Mesothelial cell of epicardium (in vitro differentiated cells): ENCODE results near the gene PSENEN. TPM values are rescaled to one million over a fixed set of nuclear protein-coding genes. Genes with fewer than 3 reads are reported as not detected.
"Not testable (repeated sequence)": the region's sequence is repeated elsewhere in the genome, so short reads cannot be mapped to it uniquely, and the experiment has no call there.

Source experiments
- DNase-seq, 2 experiments: peaks; one replicate each; pipeline ENCODE4 v3.0.0; 2021; ENCODE audit warnings: low spot score in 2 of 2; ENCODE audit not compliant: unreplicated experiment in 2 of 2
- H3K27ac Mint-ChIP-seq: 2 replicates; pipeline ENCODE4 v1.8.0; 2021; ENCODE audit warnings: mixed read lengths
- H3K27me3 Mint-ChIP-seq: 2 replicates; pipeline ENCODE4 v1.8.0; 2021; ENCODE audit warnings: low read depth, mixed read lengths
- H3K36me3 Mint-ChIP-seq: 2 replicates; pipeline ENCODE4 v1.8.0; 2021; ENCODE audit warnings: mixed read lengths
- H3K4me1 Mint-ChIP-seq: 2 replicates; pipeline ENCODE4 v1.8.0; 2021; ENCODE audit warnings: mixed read lengths
- H3K4me3 Mint-ChIP-seq: 2 replicates; pipeline ENCODE4 v1.8.0; 2021; ENCODE audit warnings: mild to moderate bottlenecking, moderate library complexity, mixed read lengths
- H3K9me3 Mint-ChIP-seq: 2 replicates; pipeline ENCODE4 v1.8.0; 2021; ENCODE audit warnings: mixed read lengths
- CTCF ChIP-seq: fragments of 200-600 bp; sonication (generic); IDR thresholded peaks from one replicate; pipeline ENCODE4 v1.5.0; 2021; ENCODE audit warnings: antibody characterized with exemption; ENCODE audit not compliant: unreplicated experiment
- total RNA-seq: library from RNA; stranded (reverse); gene quantifications from 3 replicates; pipeline ENCODE4 v1.2.1, GENCODE V29; 2021

Gene PSENEN
- total RNA-seq, 1 donor from 2014 or later: 45.2 TPM

- Mint-ChIP-seq H3K27ac (no peak overlapping the region), H3K9me3 (no peaks in the 10 kb centered on the region), H3K4me1 (peaks cover 13% of the 10 kb centered on the region), H3K4me3 (peak overlapping the region; percentile 15), H3K36me3 (peaks cover 24% of the 10 kb centered on the region), H3K27me3 (no peaks in the 10 kb centered on the region)
- no peak for TF ChIP-seq CTCF
- no peak for DNase-seq
Observed at GRCh38 chr19:35721374-35721773, 24.1 kb upstream of the PSENEN start.

GRCh38 chr19:35722461-35722860 lies 23.0 kb upstream of the PSENEN start:
- Mint-ChIP-seq H3K4me1 (peaks cover 10% of the 10 kb centered on the region), H3K9me3 (no peaks in the 10 kb centered on the region), H3K27ac (no peak overlapping the region), H3K4me3 (no peak overlapping the region), H3K27me3 (no peaks in the 10 kb centered on the region), H3K36me3 (peaks cover 31% of the 10 kb centered on the region)
- no peak for DNase-seq
- no peak for TF ChIP-seq CTCF

GRCh38 chr19:35722897-35723296 lies 22.6 kb upstream of the PSENEN start:
- DNase-seq: no peak
- TF ChIP-seq CTCF: no peak
- H3K27ac Mint-ChIP-seq: no peak overlapping the region

GRCh38 chr19:35723671-35724070 lies 21.8 kb upstream of the PSENEN start:
- Mint-ChIP-seq H3K27me3 (no peaks in the 10 kb centered on the region), H3K4me1 (peaks cover 10% of the 10 kb centered on the region), H3K4me3 (no peak overlapping the region), H3K36me3 (peaks cover 38% of the 10 kb centered on the region), H3K9me3 (no peaks in the 10 kb centered on the region), H3K27ac (no peak overlapping the region)
- no peak for DNase-seq
- TF ChIP-seq CTCF: no peak

More at GRCh38 chr19:35722897-35723296, 22.6 kb upstream of the PSENEN start:
- no peaks in the 10 kb centered on the region for H3K9me3 Mint-ChIP-seq
- H3K4me1 Mint-ChIP-seq: peaks cover 10% of the 10 kb centered on the region
- peaks cover 31% of the 10 kb centered on the region for H3K36me3 Mint-ChIP-seq
- H3K4me3 Mint-ChIP-seq: no peak overlapping the region
- H3K27me3 Mint-ChIP-seq: no peaks in the 10 kb centered on the region

DNA sequence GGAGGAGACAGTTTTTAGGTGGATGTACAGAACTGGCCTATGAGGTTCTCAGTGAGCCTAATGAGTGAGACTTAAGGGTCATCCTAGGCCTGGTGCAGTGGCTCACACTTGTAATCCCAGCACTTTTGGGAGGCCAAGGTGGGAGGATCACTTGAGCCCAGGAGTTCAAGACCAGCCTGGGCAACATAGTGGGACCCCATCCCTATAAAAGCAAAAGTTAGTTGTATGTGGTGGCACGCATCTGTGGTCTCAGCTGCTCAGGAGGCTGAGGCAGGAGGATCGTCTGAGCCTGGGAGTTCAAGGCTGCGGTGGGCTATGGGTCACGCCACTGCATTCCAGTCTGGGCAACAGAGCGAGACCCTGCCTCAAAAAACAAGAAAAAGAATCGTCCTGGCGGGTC lies 21.3 kb upstream of the PSENEN start:
- H3K9me3 Mint-ChIP-seq, DNase-seq, H3K4me1 Mint-ChIP-seq, H3K4me3 Mint-ChIP-seq, H3K27me3 Mint-ChIP-seq, H3K27ac Mint-ChIP-seq: not testable (repeated sequence)
- H3K36me3 Mint-ChIP-seq: peaks cover 38% of the 10 kb centered on the region

DNA sequence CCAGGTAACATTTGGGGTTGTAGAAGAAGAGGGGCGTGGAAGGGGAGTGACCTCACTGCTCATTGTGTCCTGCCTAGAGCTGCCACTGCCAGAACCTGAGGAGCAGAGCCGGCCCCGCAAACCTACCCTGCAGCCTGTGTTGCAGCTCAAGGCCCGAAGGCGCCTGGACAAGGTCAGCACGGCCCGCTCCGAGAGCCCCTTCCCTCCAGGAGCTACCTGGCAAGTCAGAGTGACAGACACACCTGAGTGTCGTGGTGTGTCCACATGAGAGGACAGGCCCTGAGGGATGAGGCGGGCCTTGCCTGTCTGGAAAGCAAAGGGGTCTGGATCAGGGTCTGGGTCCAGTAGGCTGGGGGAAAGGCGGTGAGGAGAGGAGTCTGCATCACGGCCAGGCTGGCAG lies 20.9 kb upstream of the PSENEN start:
- Mint-ChIP-seq H3K4me1 (peaks cover 1% of the 10 kb centered on the region), H3K9me3 (no peaks in the 10 kb centered on the region), H3K4me3 (no peak overlapping the region), H3K36me3 (peaks cover 38% of the 10 kb centered on the region), H3K27me3 (no peaks in the 10 kb centered on the region), H3K27ac (no peak overlapping the region)
- DNase-seq: no peak
- TF ChIP-seq CTCF: no peak
